GM19438 (cell line): ENCODE measurements around the gene ARMC6.
"Not testable (repeated sequence)": the region's sequence is repeated elsewhere in the genome, so short reads cannot be mapped to it uniquely, and the experiment has no call there.

ENCODE experiments used
- ATAC-seq: cut with Tn5 transposase; IDR thresholded peaks from one replicate; pipeline ENCODE4 v1.9.1; 2021; ENCODE audit warnings: low read depth; ENCODE audit not compliant: unreplicated experiment

Gene ARMC6

GRCh38 chr19:19103167-19103566 is 69.8 kb downstream of the ARMC6 start:
- ATAC-seq = no peak

GRCh38 chr19:19105365-19106055 is 72.1 kb downstream of the ARMC6 start:
- no peak for ATAC-seq

- no peak for ATAC-seq
These were observed 72.7 kb downstream of the ARMC6 start for GRCh38 chr19:19106056-19106551.

- ATAC-seq = not testable (repeated sequence)
These were observed 73.5 kb downstream of the ARMC6 start for GRCh38 chr19:19106938-19107337.

GRCh38 chr19:19107654-19108053 is 74.3 kb downstream of the ARMC6 start:
- no peak for ATAC-seq
